MCF 10A (cell line): ENCODE results near the gene MTG1. TPM values are rescaled to one million over a fixed set of nuclear protein-coding genes. Genes with fewer than 3 reads are reported as not detected.

ENCODE experiments used
- BruUV-seq: library from RNA; stranded (reverse); fragments of 400-500 nt; replicated peaks from 2 replicates; lab custom pipeline; 2021; lab: Mats Ljungman, UMichigan
- CTCF ChIA-PET: fragments of 300-600 bp; sonication (Branson Sonifier 250); formaldehyde crosslinking; extraction: SDS; loops from one replicate; lab custom pipeline; 2021; ENCODE audit warnings: antibody characterized with exemption, inconsistent platforms; lab: Yijun Ruan, JAX
- POLR2A ChIA-PET: fragments of 300-600, 350-650 bp; sonication (Branson Sonifier 250); formaldehyde crosslinking; extraction: SDS; loops from one replicate; lab custom pipeline; 2020; ENCODE audit warnings: antibody characterized with exemption, inconsistent platforms; lab: Yijun Ruan, JAX
- DNase-seq: peaks from one replicate; pipeline ENCODE4 v3.0.0-alpha.2; 2018; ENCODE audit not compliant: unreplicated experiment
- H3K27ac Mint-ChIP-seq: one replicate; pipeline ENCODE4 v1.8.0; 2022; ENCODE audit warnings: mild to moderate bottlenecking, low read depth, mixed read lengths; ENCODE audit not compliant: unreplicated experiment
- H3K27me3 Mint-ChIP-seq: one replicate; pipeline ENCODE4 v1.8.0; 2022; ENCODE audit warnings: mixed read lengths; ENCODE audit not compliant: insufficient read depth, unreplicated experiment
- H3K36me3 Mint-ChIP-seq: one replicate; pipeline ENCODE4 v1.8.0; 2022; ENCODE audit warnings: mild to moderate bottlenecking, moderate library complexity, mixed read lengths; ENCODE audit not compliant: insufficient read depth, unreplicated experiment
- H3K4me1 Mint-ChIP-seq: one replicate; pipeline ENCODE4 v1.8.0; 2022; ENCODE audit warnings: mixed read lengths; ENCODE audit not compliant: insufficient read depth, unreplicated experiment
- H3K4me3 Mint-ChIP-seq: one replicate; pipeline ENCODE4 v1.8.0; 2022; ENCODE audit warnings: mild to moderate bottlenecking, moderate library complexity, mixed read lengths; ENCODE audit not compliant: unreplicated experiment
- H3K9me3 Mint-ChIP-seq: one replicate; pipeline ENCODE4 v1.8.0; 2022; ENCODE audit warnings: mixed read lengths; ENCODE audit not compliant: unreplicated experiment
- intact Hi-C: fragments of 100-400 bp; cut with micrococcal nuclease; formaldehyde crosslinking; loops from 2 replicates; pipeline ENCODE4 v1.14.1; 2022
- microRNA-seq: library from miRNA; unstranded; fragments of <30 nt; microRNA quantifications from one replicate; pipeline ENCODE4 v1.2.0, GENCODE V29; 2022
- total RNA-seq: library from RNA; stranded (reverse); gene quantifications from 2 replicates; pipeline ENCODE4 v1.2.3, GENCODE V29; 2022
- TF ChIP-seq, protein P1 (sequence below): fragments of 200-600 bp; IDR thresholded peaks from one replicate; pipeline ENCODE4 v1.8.0; 2022; ENCODE audit warnings: antibody characterized with exemption, mild to moderate bottlenecking; ENCODE audit not compliant: unreplicated experiment

MTG1 gene
- total RNA-seq, 1 experiment from 2014 or later, result 71.6 TPM

DNA sequence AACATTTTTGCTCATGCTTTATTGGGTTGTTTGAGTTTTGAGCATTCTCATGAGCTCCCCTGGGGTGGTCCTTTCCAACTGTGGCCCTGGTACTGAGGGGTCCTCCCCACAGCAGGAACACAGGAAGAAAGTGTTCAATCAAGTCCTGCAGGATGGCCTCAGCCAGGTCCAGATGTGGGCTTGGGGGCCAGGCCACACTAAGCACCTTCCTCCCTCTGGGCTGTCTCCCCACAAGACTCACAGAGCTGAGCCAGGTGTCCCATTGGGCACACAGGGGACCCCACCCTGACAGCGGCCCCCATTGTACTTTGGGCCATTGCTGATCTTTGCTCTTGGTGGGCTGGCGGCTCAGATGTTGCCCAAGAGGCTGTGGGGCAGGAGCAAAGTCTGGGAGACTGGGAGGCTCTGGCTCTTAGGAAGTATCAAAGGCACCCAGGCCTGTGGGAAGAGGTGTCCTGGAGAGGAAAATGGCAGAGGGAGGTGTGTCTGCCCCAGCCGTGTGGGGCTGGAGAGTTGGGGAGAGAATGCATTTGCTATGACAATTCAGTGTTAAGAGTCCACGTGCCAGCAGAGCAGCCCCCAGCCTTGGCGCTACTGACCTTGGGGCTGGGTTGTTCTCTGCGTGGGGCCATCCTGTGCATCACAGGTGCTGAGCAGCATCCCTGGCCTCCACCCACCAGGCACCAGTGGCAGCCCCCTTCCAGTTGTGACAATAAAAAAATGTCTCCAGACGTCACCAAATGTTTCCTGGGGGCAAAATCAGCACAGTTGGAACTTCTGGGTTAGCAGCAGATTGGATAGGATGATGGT lies 77.5 kb downstream of the MTG1 start:
- Mint-ChIP-seq H3K36me3 (no peaks in the 10 kb centered on the region), H3K27ac (no peak overlapping the region), H3K4me3 (no peak overlapping the region), H3K27me3 (no peaks in the 10 kb centered on the region), H3K4me1 (no peaks in the 10 kb centered on the region), H3K9me3 (peaks cover 6% of the 10 kb centered on the region)
- intact Hi-C loops, result no loop called here
- ChIA-PET CTCF (interaction anchor here (0.7 kb wide), 1 partner anchor 9 kb away, joined by 3 read pairs; no protein-coding TSS in a partner anchor), POLR2A (no interaction called here)
- BruUV-seq, result no TSS peak
- DNase-seq, result no peak
- TF ChIP-seq, protein P1, sequence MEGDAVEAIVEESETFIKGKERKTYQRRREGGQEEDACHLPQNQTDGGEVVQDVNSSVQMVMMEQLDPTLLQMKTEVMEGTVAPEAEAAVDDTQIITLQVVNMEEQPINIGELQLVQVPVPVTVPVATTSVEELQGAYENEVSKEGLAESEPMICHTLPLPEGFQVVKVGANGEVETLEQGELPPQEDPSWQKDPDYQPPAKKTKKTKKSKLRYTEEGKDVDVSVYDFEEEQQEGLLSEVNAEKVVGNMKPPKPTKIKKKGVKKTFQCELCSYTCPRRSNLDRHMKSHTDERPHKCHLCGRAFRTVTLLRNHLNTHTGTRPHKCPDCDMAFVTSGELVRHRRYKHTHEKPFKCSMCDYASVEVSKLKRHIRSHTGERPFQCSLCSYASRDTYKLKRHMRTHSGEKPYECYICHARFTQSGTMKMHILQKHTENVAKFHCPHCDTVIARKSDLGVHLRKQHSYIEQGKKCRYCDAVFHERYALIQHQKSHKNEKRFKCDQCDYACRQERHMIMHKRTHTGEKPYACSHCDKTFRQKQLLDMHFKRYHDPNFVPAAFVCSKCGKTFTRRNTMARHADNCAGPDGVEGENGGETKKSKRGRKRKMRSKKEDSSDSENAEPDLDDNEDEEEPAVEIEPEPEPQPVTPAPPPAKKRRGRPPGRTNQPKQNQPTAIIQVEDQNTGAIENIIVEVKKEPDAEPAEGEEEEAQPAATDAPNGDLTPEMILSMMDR, result no peak

Small RNA genes lying within 50 kb of the gene (microRNA-seq; reads per million reads assigned to microRNA genes)
- gene MIR3944, result 6.5 reads per million, percentile 41 among the genes with 10 or more reads in this experiment

Other genes with a start within 250 kb of the MTG1 start
- 2.1 and 2.4 TPM in 2 replicates for gene KNDC1, start 233.9 kb upstream of the MTG1 start, total RNA-seq
- not detected in 2 replicates for gene UTF1, start 163.9 kb upstream of the MTG1 start, total RNA-seq
- gene VENTX, start 156.3 kb upstream of the MTG1 start, total RNA-seq, result not detected in 2 replicates
- gene ADAM8, start 117.3 kb upstream of the MTG1 start, total RNA-seq, result 20.2 and 23.2 TPM in 2 replicates
- 95.9 and 96.2 TPM in 2 replicates for gene TUBGCP2, start 85.3 kb upstream of the MTG1 start, total RNA-seq
- gene ZNF511, start 85.2 kb upstream of the MTG1 start, total RNA-seq, result 28.9 and 42.7 TPM in 2 replicates
- not detected in 2 replicates for gene CALY, start 57.3 kb upstream of the MTG1 start, total RNA-seq
- gene PRAP1, start 46.8 kb upstream of the MTG1 start, total RNA-seq, result not detected in 2 replicates
- gene FUOM, start 36.1 kb upstream of the MTG1 start, total RNA-seq, result 16.6 and 22.6 TPM in 2 replicates
- 72.4 and 82.7 TPM in 2 replicates for gene ECHS1, start 20.8 kb upstream of the MTG1 start, total RNA-seq
- gene PAOX, start 14.9 kb upstream of the MTG1 start, total RNA-seq, result 1.2 and 1.8 TPM in 2 replicates
- gene SPRN, start 30.5 kb downstream of the MTG1 start, total RNA-seq, result not detected in 2 replicates
- gene SCART1, start 59.8 kb downstream of the MTG1 start, total RNA-seq, result 0.93 and 1.3 TPM in 2 replicates
- gene CYP2E1, start 133.2 kb downstream of the MTG1 start, total RNA-seq, result not detected in 2 replicates
- not detected in 2 replicates for gene SYCE1, start 171.4 kb downstream of the MTG1 start, total RNA-seq
- gene FRG2B, start 232.6 kb downstream of the MTG1 start, total RNA-seq, result not detected in 2 replicates